HCT116 (cell line): ENCODE data around the gene MEIOB. TPM values are rescaled to one million over a fixed set of nuclear protein-coding genes. Genes with fewer than 3 reads are reported as not detected.

Experiments used
- ATAC-seq: fragments of 200-7000 bp; cut with Tn5 transposase; 2 replicates; pipeline ENCODE4 v1.9.1; 2020; ENCODE audit warnings: mild to moderate bottlenecking, moderate library complexity
- BruUV-seq: library from RNA; stranded (reverse); fragments of 400-500 nt; replicated peaks from 2 replicates; lab custom pipeline; 2021; lab: Mats Ljungman, UMichigan
- CTCF ChIA-PET: fragments of 300-600 bp; sonication (Branson Sonifier 250); formaldehyde crosslinking; loops from one replicate; lab custom pipeline; 2021; ENCODE audit warnings: antibody characterized with exemption; lab: Charles Lee
- POLR2A ChIA-PET: fragments of 300-600, 350-600 bp; sonication (Branson Sonifier 250); formaldehyde crosslinking; loops from one replicate; lab custom pipeline; 2021; ENCODE audit warnings: antibody characterized with exemption; lab: Charles Lee
- RAD21 ChIA-PET, 2 experiments: fragments of 300-600 bp; sonication (Branson Sonifier 250); formaldehyde crosslinking; loops; one replicate each; lab custom pipeline; 2023; ENCODE audit warnings: low total read pairs in 2 of 2; ENCODE audit not compliant: uncharacterized antibody in 2 of 2, unreplicated experiment in 2 of 2, low non-redundant PET in 1 of 2; lab: Charles Lee
- DNase-seq: peaks from one replicate; pipeline ENCODE4 v3.0.0-alpha.2; 2010; ENCODE audit warnings: low read depth, low spot score
- H2AFZ ChIP-seq: fragments of 200-600 bp; shearing (Covaris generic), sonication (generic); 2 replicates; pipeline ENCODE4 v1.6.1; 2017; ENCODE audit warnings: low read depth, mixed run types, mixed read lengths, antibody characterized with exemption, low read length; ENCODE audit not compliant: poor library complexity, severe bottlenecking
- H3K27ac ChIP-seq: 2 replicates; pipeline ENCODE4 v1.5.1; 2012; ENCODE audit warnings: low read depth, low read length
- H3K27me3 ChIP-seq: fragments of 200-600 bp; sonication (generic); 2 replicates; pipeline ENCODE4 v1.6.1; 2016; ENCODE audit warnings: mixed run types, low read length, mixed read lengths; ENCODE audit not compliant: insufficient read depth
- H3K36me3 ChIP-seq, 2 experiments: fragments of 200-500 bp in 1 of 2; fragments of 200-600 bp in 1 of 2; sonication (Bioruptor generic) in 1 of 2; sonication (generic) in 1 of 2; 2 replicates each; pipeline versions ENCODE4 v1.5.1 to v1.6.1; 2014 to 2016; ENCODE audit warnings: low read length in 2 of 2, inconsistent platforms in 1 of 2, mixed read lengths in 1 of 2, mixed run types in 1 of 2; ENCODE audit not compliant: insufficient read depth in 2 of 2, control insufficient read depth in 1 of 2
- H3K4me1 ChIP-seq, 2 experiments: fragments of 200-600 bp in 1 of 2; sonication (generic) in 1 of 2; 2 replicates each; pipeline versions ENCODE4 v1.5.1 to v1.6.1; 2012 to 2017; ENCODE audit warnings: low read length in 2 of 2, inconsistent platforms in 1 of 2, mild to moderate bottlenecking in 1 of 2, mixed read lengths in 1 of 2, mixed run types in 1 of 2, moderate library complexity in 1 of 2; ENCODE audit not compliant: insufficient read depth in 2 of 2, control insufficient read depth in 1 of 2
- H3K4me2 ChIP-seq: fragments of 200-600 bp; sonication (generic); 2 replicates; pipeline ENCODE4 v1.6.1; 2017; ENCODE audit warnings: mixed run types, low read length, mixed read lengths
- H3K4me3 ChIP-seq, 2 experiments: fragments of 200-600 bp in 1 of 2; sonication (generic) in 1 of 2; replicated peaks in 1 of 2; 2 replicates each; pipeline ENCODE4 v1.5.1; 2011 to 2016; ENCODE audit warnings: low read length in 2 of 2, control low read depth in 1 of 2, low read depth in 1 of 2, mild to moderate bottlenecking in 1 of 2, mixed read lengths in 1 of 2, mixed run types in 1 of 2
- H3K79me2 ChIP-seq: fragments of 200-600 bp; sonication (generic); 2 replicates; pipeline ENCODE4 v1.6.1; 2017; ENCODE audit warnings: mild to moderate bottlenecking, mixed run types, low read length, moderate library complexity, mixed read lengths; ENCODE audit not compliant: insufficient read depth
- H3K9ac ChIP-seq: fragments of 200-600 bp; sonication (generic); 2 replicates; pipeline ENCODE4 v1.6.1; 2016; ENCODE audit warnings: low read length, mixed read lengths
- H3K9me2 ChIP-seq: fragments of 200-600 bp; sonication (generic), shearing (Covaris generic); 2 replicates; pipeline ENCODE4 v1.6.1; 2017; ENCODE audit warnings: mixed run types, mild to moderate bottlenecking, moderate library complexity; ENCODE audit not compliant: insufficient read depth
- H3K9me3 ChIP-seq, 2 experiments: fragments of 200-500 bp in 1 of 2; fragments of 200-600 bp in 1 of 2; sonication (Bioruptor generic) in 1 of 2; sonication (generic) in 1 of 2; 2 replicates each; pipeline ENCODE4 v1.6.1; 2014 to 2017; ENCODE audit warnings: low read length in 2 of 2, mixed read lengths in 2 of 2, inconsistent platforms in 1 of 2, low read depth in 1 of 2, mild to moderate bottlenecking in 1 of 2, mixed run types in 1 of 2, moderate library complexity in 1 of 2; ENCODE audit not compliant: control insufficient read depth in 1 of 2, insufficient read depth in 1 of 2
- H4K20me1 ChIP-seq: fragments of 200-600 bp; sonication (generic), shearing (Covaris generic); 2 replicates; pipeline ENCODE4 v1.6.1; 2017; ENCODE audit warnings: mixed run types, mild to moderate bottlenecking, moderate library complexity; ENCODE audit not compliant: insufficient read depth
- ATF3 ChIP-seq: IDR thresholded peaks from 2 replicates; pipeline ENCODE4 v1.6.1; 2012
- CTCF ChIP-seq, 3 experiments: fragments of 200-600 bp in 1 of 3; sonication (generic) in 1 of 3; IDR thresholded peaks in 2 of 3; conservative IDR thresholded peaks in 1 of 3; 2 replicates each; pipeline ENCODE4 v1.5.1; 2012 to 2017; ENCODE audit warnings: low read depth in 2 of 3, low read length in 2 of 3, antibody characterized with exemption in 1 of 3, borderline replicate concordance in 1 of 3, control low read depth in 1 of 3, mild to moderate bottlenecking in 1 of 3, mixed read lengths in 1 of 3, mixed run types in 1 of 3, moderate library complexity in 1 of 3; ENCODE audit not compliant: insufficient read depth in 1 of 3
- ELF1 ChIP-seq: IDR thresholded peaks from 2 replicates; pipeline ENCODE4 v1.6.1; 2012; ENCODE audit warnings: low read depth, borderline replicate concordance
- EZH2 ChIP-seq: fragments of 200-600 bp; sonication (generic); IDR thresholded peaks from 2 replicates; pipeline ENCODE4 v1.6.1; 2017; ENCODE audit warnings: antibody characterized with exemption, mixed run types
- EZH2phosphoT487 ChIP-seq: fragments of 200-600 bp; IDR thresholded peaks from 2 replicates; pipeline ENCODE4 v1.6.1; 2018; ENCODE audit warnings: antibody characterized with exemption, borderline replicate concordance
- FOSL1 ChIP-seq: IDR thresholded peaks from 2 replicates; pipeline ENCODE4 v1.6.1; 2012; ENCODE audit warnings: low read depth
- JUND ChIP-seq: IDR thresholded peaks from 2 replicates; pipeline ENCODE4 v1.6.1; 2012
- MAX ChIP-seq: IDR thresholded peaks from 2 replicates; pipeline ENCODE4 v1.6.1; 2012
- RAD21 ChIP-seq: IDR thresholded peaks from 2 replicates; pipeline ENCODE4 v1.6.1; 2012; ENCODE audit warnings: low read depth, mild to moderate bottlenecking
- REST ChIP-seq: IDR thresholded peaks from 2 replicates; pipeline ENCODE4 v1.6.1; 2012; ENCODE audit warnings: low read depth
- SIN3A ChIP-seq: IDR thresholded peaks from 2 replicates; pipeline ENCODE4 v1.6.1; 2012; ENCODE audit warnings: low read depth
- SP1 ChIP-seq: IDR thresholded peaks from 2 replicates; pipeline ENCODE4 v1.6.1; 2012; ENCODE audit warnings: low read depth
- SRF ChIP-seq: IDR thresholded peaks from 2 replicates; pipeline ENCODE4 v1.6.1; 2012; ENCODE audit warnings: low read depth
- TCF7L2 ChIP-seq: IDR thresholded peaks from 2 replicates; pipeline ENCODE4 v1.7.0; 2011; ENCODE audit warnings: borderline replicate concordance, inconsistent platforms; ENCODE audit not compliant: insufficient read depth, insufficient read length; ENCODE audit errors: extremely low read depth
- YY1 ChIP-seq: IDR thresholded peaks from 2 replicates; pipeline ENCODE4 v1.6.1; 2011; ENCODE audit warnings: low read length, low read depth, moderate library complexity, mild to moderate bottlenecking; ENCODE audit not compliant: insufficient replicate concordance; ENCODE audit errors: extremely low read depth
- ZBTB33 ChIP-seq: IDR thresholded peaks from 2 replicates; pipeline ENCODE4 v1.6.1; 2011; ENCODE audit warnings: mild to moderate bottlenecking, low read length, moderate library complexity; ENCODE audit not compliant: insufficient replicate concordance; ENCODE audit errors: extremely low read depth
- ZNF274 ChIP-seq: fragments of 200-500 bp; sonication (Bioruptor generic); IDR thresholded peaks from 2 replicates; pipeline ENCODE4 v1.6.1; 2014; ENCODE audit warnings: mild to moderate bottlenecking, low read depth, low read length, inconsistent platforms
- intact Hi-C: fragments of 100-400 bp; cut with micrococcal nuclease; formaldehyde crosslinking; loops from 2 replicates; pipeline ENCODE4 v1.10.0; 2022
- total RNA-seq: library from RNA; stranded (reverse); gene quantifications from one replicate; pipeline ENCODE4 v1.2.1, GENCODE V29; 2021; ENCODE audit not compliant: unreplicated experiment

The MEIOB gene
- total RNA-seq, 1 experiment from 2014 or later = 0.59 TPM

GRCh38 chr16:1792836-1793577, 79.0 kb downstream of the MEIOB start:
- H4K20me1 ChIP-seq = no peaks in the 10 kb centered on the region
- RAD21 ChIA-PET = no interaction called here
- no peak overlapping the region for H3K4me2 ChIP-seq
- CTCF ChIA-PET = no interaction called here
- H3K27me3 ChIP-seq = no peaks in the 10 kb centered on the region
- no peaks in the 10 kb centered on the region for H3K9me3 ChIP-seq
- POLR2A ChIA-PET = no interaction called here
- H3K9me2 ChIP-seq = no peaks in the 10 kb centered on the region
- ATAC-seq (no peak), DNase-seq (no peak)
- no peaks in the 10 kb centered on the region; a peak in 1 of 4 replicates for H3K36me3 ChIP-seq
- no peak overlapping the region for H3K27ac ChIP-seq
- H3K4me3 ChIP-seq = no peak overlapping the region
- no peaks in the 10 kb centered on the region for H3K4me1 ChIP-seq
- H3K79me2 ChIP-seq = no peaks in the 10 kb centered on the region
- no peak for TF ChIP-seq ZBTB33
- no peak for TF ChIP-seq ZNF274
- TF ChIP-seq REST = no peak
- no peak for TF ChIP-seq TCF7L2
- TF ChIP-seq YY1 = no peak
- TF ChIP-seq SRF = no peak
- no peak for TF ChIP-seq SP1
- TF ChIP-seq JUND = no peak
- TF ChIP-seq ATF3 = no peak
- TF ChIP-seq EZH2phosphoT487 = no peak
- TF ChIP-seq RAD21 = no peak
- TF ChIP-seq EZH2 = no peak
- TF ChIP-seq MAX = no peak
- TF ChIP-seq ELF1 = no peak
- TF ChIP-seq FOSL1 = no peak
- TF ChIP-seq CTCF (IDR thresholded peaks at IDR 0.05 in 2 of 3, conservative IDR thresholded peaks at IDR 0.05 in 1 of 3; ENCODE audit: borderline replicate concordance in 1 of 3, insufficient read depth in 1 of 3, low read depth in 2 of 3, low read length in 2 of 3) = no peak
- no peak for TF ChIP-seq SIN3A
- no TSS peak for BruUV-seq
- H3K9ac ChIP-seq = no peak overlapping the region
- H2AFZ ChIP-seq = no peak overlapping the region
- intact Hi-C loops = no loop called here
